AG04449 (cell line): ENCODE data around the gene SLC16A3.

Experiments
- CTCF ChIA-PET: fragments of 350-600 bp; formaldehyde crosslinking; extraction: SDS; loops from one replicate; lab custom pipeline; 2021; ENCODE audit warnings: antibody characterized with exemption; lab: Yijun Ruan, JAX
- POLR2A ChIA-PET: fragments of 400-600, 350-600 bp; formaldehyde crosslinking; extraction: SDS; loops from one replicate; lab custom pipeline; 2020; ENCODE audit warnings: antibody characterized with exemption, inconsistent platforms; lab: Yijun Ruan, JAX
- DNase-seq: peaks from one replicate; pipeline ENCODE4 v3.0.0-alpha.2; 2010; ENCODE audit warnings: low read depth, low spot score
- H3K4me3 ChIP-seq: 2 replicates; pipeline ENCODE4 v1.5.1; 2011; ENCODE audit warnings: low read depth, mild to moderate bottlenecking, control low read depth, low read length
- TF ChIP-seq, protein P1 (sequence below): IDR thresholded peaks from one replicate; pipeline ENCODE4 v1.5.1; 2011; ENCODE audit warnings: mild to moderate bottlenecking, moderate library complexity, low read length, control low read depth, inconsistent platforms; ENCODE audit not compliant: insufficient read depth; ENCODE audit errors: missing control alignments

SLC16A3 gene

DNA sequence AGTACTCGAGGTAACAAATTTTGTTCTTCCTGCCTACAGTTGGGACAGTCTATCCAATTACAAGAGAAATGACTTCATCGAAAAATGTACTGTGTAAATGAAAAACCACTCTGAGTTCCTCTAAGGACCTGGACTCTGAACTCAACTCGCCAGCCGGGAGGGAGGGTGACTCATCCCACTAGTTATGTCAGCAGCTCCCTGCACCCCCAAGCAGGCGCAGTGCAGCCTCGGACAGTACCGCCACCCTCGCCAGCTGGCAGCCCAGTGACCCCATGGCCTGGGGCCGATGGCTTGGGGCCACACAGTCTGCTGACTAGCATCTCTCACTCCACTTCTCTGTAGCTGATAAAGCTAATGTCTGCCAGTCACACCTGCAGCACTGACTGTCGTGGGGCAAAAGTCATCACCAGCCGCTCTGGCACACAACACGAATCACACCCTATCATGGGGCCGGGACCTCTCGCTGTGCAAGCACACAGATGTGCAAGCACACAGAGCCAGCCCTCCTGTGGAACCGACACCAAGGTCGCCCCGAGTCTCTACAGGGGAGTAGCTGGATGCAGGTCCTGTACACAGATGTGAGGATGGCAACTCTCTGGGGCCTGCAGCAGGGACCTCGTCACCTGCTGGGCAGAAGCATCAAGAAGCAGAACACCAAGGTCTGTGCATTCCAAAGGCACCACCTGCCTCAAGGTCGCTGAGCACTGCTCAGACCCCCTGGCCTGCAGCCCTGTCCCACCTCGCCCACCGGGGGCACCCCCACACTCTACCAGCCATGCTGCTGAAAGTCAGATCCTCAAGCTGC lies 38.9 kb downstream of the SLC16A3 start:
- TF ChIP-seq, protein P1, sequence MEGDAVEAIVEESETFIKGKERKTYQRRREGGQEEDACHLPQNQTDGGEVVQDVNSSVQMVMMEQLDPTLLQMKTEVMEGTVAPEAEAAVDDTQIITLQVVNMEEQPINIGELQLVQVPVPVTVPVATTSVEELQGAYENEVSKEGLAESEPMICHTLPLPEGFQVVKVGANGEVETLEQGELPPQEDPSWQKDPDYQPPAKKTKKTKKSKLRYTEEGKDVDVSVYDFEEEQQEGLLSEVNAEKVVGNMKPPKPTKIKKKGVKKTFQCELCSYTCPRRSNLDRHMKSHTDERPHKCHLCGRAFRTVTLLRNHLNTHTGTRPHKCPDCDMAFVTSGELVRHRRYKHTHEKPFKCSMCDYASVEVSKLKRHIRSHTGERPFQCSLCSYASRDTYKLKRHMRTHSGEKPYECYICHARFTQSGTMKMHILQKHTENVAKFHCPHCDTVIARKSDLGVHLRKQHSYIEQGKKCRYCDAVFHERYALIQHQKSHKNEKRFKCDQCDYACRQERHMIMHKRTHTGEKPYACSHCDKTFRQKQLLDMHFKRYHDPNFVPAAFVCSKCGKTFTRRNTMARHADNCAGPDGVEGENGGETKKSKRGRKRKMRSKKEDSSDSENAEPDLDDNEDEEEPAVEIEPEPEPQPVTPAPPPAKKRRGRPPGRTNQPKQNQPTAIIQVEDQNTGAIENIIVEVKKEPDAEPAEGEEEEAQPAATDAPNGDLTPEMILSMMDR: no peak
- DNase-seq: peak; percentile 80
- ChIA-PET CTCF (no interaction called here), POLR2A (interaction anchor here (0.6 to 2.7 kb wide), 3 partner anchors 16 to 268 kb away, joined by 3 to 8 read pairs (median 3); partner anchors contain the start of gene SLC16A3)
- peak overlapping the region; percentile 34 for H3K4me3 ChIP-seq

- no peak overlapping the region for H3K4me3 ChIP-seq
- no peak for DNase-seq
- TF ChIP-seq, protein P1: no peak
- CTCF ChIA-PET: no interaction called here
- POLR2A ChIA-PET: interaction anchor here (2.7 kb wide), 1 partner anchor 14 kb away, joined by 8 read pairs; no protein-coding TSS in a partner anchor
Observed at GRCh38 chr17:82269138-82269881, 40.5 kb downstream of the SLC16A3 start.

- POLR2A ChIA-PET: interaction anchor here (2.7 kb wide), 1 partner anchor 14 kb away, joined by 8 read pairs; no protein-coding TSS in a partner anchor
- H3K4me3 ChIP-seq: no peak overlapping the region
- CTCF ChIA-PET: no interaction called here
- no peak for DNase-seq
- TF ChIP-seq, protein P1: no peak
Observed at GRCh38 chr17:82269882-82270500, 41.1 kb downstream of the SLC16A3 start.

GRCh38 chr17:82270651-82271050 lies 41.8 kb downstream of the SLC16A3 start:
- CTCF ChIA-PET: no interaction called here
- TF ChIP-seq, protein P1: no peak
- DNase-seq: no peak
- no peak overlapping the region; the same call in 1 of the 2 replicates for H3K4me3 ChIP-seq
- POLR2A ChIA-PET: no interaction called here

DNA sequence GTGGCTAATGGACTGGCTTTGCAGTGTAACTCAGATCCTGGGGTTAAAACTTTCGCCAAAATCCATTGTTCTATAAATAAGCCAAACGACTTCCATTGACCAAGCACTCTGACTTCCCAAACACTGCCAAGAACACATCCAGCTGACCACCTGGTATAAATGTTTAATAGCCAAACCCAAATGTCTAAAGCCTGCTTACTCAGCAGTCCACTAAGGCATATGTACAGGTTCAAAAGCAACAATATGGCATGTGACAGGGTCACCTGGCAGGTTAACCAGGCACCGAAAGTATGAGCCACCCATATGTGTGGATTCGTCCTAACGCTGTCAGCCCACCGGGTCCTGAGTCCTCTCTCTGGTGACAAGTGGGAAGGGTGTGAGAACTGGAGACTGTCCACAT lies 42.6 kb downstream of the SLC16A3 start:
- peak overlapping the region; percentile 79 for H3K4me3 ChIP-seq
- TF ChIP-seq, protein P1: no peak
- ChIA-PET POLR2A (no interaction called here), CTCF (no interaction called here)
- no peak for DNase-seq
